ENCODE measurements around the gene BABAM2.

Gene BABAM2

DNA sequence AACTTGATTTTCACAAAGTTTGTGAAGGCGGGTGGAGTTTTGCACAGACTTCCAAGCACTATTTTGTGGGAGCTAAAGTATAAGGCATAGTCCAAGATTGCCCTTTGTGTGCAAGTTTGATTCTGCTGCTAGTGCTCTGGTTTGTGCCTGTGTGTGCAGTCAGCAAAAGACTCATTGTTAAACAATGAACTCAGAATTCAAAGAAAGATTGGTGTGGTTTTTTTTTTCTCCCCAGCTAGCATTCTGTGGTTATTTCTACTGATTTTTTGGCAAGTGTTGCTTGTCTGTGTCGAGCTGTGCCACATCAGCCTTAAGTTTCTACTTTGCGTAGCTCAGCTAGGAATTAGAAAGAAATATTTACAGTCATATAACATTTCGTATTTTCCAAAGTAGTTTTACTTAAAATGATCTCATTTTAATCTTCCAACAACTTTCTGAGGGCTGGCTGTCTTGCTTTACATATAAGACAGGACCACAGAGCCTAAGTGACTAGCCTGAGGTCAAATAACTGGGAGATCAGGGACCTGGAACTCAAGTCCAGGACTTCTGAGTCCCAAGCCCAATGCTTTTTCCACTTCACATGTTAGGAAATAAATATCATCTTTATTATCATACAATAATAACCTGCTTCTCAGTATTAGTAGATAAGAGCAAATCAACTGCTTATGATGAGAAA, 69.8 kb downstream of the BABAM2 start:
- TF ChIP-seq, protein P1, sequence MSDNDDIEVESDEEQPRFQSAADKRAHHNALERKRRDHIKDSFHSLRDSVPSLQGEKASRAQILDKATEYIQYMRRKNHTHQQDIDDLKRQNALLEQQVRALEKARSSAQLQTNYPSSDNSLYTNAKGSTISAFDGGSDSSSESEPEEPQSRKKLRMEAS (IDR thresholded peaks at IDR 0.05; ENCODE audit: low read depth, low read length), result no peak
- no peak for TF ChIP-seq POLR2A (IDR thresholded peaks at IDR 0.05; ENCODE audit: extremely low read depth, insufficient read length)
- TF ChIP-seq, protein P2, sequence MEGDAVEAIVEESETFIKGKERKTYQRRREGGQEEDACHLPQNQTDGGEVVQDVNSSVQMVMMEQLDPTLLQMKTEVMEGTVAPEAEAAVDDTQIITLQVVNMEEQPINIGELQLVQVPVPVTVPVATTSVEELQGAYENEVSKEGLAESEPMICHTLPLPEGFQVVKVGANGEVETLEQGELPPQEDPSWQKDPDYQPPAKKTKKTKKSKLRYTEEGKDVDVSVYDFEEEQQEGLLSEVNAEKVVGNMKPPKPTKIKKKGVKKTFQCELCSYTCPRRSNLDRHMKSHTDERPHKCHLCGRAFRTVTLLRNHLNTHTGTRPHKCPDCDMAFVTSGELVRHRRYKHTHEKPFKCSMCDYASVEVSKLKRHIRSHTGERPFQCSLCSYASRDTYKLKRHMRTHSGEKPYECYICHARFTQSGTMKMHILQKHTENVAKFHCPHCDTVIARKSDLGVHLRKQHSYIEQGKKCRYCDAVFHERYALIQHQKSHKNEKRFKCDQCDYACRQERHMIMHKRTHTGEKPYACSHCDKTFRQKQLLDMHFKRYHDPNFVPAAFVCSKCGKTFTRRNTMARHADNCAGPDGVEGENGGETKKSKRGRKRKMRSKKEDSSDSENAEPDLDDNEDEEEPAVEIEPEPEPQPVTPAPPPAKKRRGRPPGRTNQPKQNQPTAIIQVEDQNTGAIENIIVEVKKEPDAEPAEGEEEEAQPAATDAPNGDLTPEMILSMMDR (IDR thresholded peaks at IDR 0.05; ENCODE audit: low read depth, low read length), result no peak
- no peak for TF ChIP-seq MYC (IDR thresholded peaks at IDR 0.05; ENCODE audit: low read depth, low read length)
- DNase-seq (ENCODE audit: low read depth), result peak; percentile 56
- no peak overlapping the region for H3K4me3 ChIP-seq (ENCODE audit: low read depth, low read length)

DNA sequence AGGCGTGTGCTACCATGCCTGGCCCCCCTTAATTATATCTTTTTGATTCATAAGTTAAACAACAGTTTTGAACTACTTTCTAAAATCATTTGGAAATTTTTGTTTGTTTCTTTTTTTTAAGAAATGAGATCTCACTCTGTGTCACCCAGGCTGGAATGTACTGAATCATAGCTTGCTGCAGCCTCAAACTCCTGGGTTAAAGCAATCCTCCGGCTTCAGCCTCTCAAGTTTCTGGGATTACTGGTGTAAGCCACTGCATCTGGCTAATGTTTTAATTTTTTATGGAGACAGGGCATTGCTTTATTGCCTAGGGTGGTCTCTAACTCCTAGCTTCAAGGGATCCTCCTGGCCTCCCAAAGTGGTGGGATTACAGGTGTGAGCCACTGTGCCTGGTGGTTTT, 71.5 kb downstream of the BABAM2 start:
- TF ChIP-seq MYC (IDR thresholded peaks at IDR 0.05; ENCODE audit: low read depth, low read length) (no peak), POLR2A (IDR thresholded peaks at IDR 0.05; ENCODE audit: extremely low read depth, insufficient read length) (no peak)
- TF ChIP-seq, protein P2 (IDR thresholded peaks at IDR 0.05; ENCODE audit: low read depth, low read length), result no peak
- TF ChIP-seq, protein P1 (IDR thresholded peaks at IDR 0.05; ENCODE audit: low read depth, low read length), result no peak
- DNase-seq (ENCODE audit: low read depth), result no peak
- H3K4me3 ChIP-seq (ENCODE audit: low read depth, low read length), result no peak overlapping the region

DNA sequence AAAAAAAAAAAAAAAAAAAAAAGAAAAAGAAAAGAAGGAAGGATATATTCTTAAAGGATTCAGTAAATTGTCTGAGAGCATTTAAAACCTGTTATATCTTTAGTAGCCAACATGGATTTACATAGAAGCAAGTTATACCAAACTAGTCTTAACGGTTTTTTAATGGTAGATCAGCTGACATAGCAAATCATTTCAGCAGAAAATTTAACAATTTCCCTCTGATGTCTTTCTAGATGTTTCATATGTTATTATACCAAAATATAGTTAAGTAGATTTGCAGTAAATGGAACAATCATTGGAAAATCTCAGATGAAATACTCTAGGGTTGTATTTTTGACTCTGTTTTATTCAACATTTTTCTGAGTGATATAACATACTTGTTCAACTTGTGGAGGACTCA, 72.9 kb downstream of the BABAM2 start:
- no peak for DNase-seq (ENCODE audit: low read depth)
- TF ChIP-seq POLR2A (IDR thresholded peaks at IDR 0.05; ENCODE audit: extremely low read depth, insufficient read length) (no peak), MYC (IDR thresholded peaks at IDR 0.05; ENCODE audit: low read depth, low read length) (no peak)
- TF ChIP-seq, protein P1 (IDR thresholded peaks at IDR 0.05; ENCODE audit: low read depth, low read length), result no peak
- TF ChIP-seq, protein P2 (IDR thresholded peaks at IDR 0.05; ENCODE audit: low read depth, low read length), result no peak
- H3K4me3 ChIP-seq (ENCODE audit: low read depth, low read length), result no peak overlapping the region

DNA sequence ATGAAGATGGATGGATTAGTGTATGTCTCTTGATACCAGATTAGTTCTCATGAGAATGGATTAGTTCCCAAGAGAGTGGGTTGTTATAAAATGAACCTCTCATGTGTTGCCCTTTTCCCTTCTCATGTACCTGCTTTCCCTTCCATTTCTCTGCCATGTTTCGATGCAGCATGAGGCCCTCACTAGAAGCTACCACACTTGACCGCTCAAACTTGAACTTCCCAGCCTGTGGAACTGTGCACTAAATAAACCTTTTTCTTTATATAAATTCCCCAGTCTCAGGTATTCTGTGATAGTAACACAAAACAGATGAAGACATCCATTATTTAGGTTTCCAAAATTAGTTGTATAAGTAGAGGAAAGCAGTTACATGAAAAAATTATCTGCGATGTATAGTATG, 73.5 kb downstream of the BABAM2 start:
- DNase-seq (ENCODE audit: low read depth), result no peak
- TF ChIP-seq, protein P1 (IDR thresholded peaks at IDR 0.05; ENCODE audit: low read depth, low read length), result no peak
- TF ChIP-seq, protein P2 (IDR thresholded peaks at IDR 0.05; ENCODE audit: low read depth, low read length), result no peak
- no peak for TF ChIP-seq MYC (IDR thresholded peaks at IDR 0.05; ENCODE audit: low read depth, low read length)
- no peak overlapping the region for H3K4me3 ChIP-seq (ENCODE audit: low read depth, low read length)

DNA sequence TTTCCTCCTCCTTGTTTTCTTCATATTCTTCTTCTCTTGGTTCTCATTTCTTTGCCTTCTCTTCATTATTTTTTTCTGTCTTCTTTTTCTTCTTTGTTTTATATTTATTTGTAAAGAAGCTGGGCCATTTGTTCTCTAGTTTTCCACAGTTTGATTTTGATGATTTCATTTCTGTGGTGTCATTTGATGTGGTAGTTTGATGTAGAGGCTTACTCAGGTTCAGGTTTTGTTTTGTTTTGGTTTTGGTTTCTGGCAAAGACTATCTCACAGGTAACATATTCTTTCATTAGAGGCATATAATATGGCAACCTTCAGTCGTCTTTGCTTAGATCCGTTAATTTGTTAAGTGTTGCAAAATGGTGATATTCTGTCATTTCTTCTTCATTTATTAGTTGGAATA, 75.3 kb downstream of the BABAM2 start:
- TF ChIP-seq, protein P2 (IDR thresholded peaks at IDR 0.05; ENCODE audit: low read depth, low read length), result no peak
- TF ChIP-seq POLR2A (IDR thresholded peaks at IDR 0.05; ENCODE audit: extremely low read depth, insufficient read length) (no peak), MYC (IDR thresholded peaks at IDR 0.05; ENCODE audit: low read depth, low read length) (no peak)
- TF ChIP-seq, protein P1 (IDR thresholded peaks at IDR 0.05; ENCODE audit: low read depth, low read length), result no peak
- no peak overlapping the region for H3K4me3 ChIP-seq (ENCODE audit: low read depth, low read length)
- DNase-seq (ENCODE audit: low read depth), result no peak
